ENCODE data around the gene SPSB1. TPM values are rescaled to one million over a fixed set of nuclear protein-coding genes. Genes with fewer than 3 reads are reported as not detected.

SPSB1 gene
- total and polyA plus RNA-seq, 2 of the 4 experiments (the other 2 are of a cell fraction): 16.7 to 19.8 TPM

DNA sequence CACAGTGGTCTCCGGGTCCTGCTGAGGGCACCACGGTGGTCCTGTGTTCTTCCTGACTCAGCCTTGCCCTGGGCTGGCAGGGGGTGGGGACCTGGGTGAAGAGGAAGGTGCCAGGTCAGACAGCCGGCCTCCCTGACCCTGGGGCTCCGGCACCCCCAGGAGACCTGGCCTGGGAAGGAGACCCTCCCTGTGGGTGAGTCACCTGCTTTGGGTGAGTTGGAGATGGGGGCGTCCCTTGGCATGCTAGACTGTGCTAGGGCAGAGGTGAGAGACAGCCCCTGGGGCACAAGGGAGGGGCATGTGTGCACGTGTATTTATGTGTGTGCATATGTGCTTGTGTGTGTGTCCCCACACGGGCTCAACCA is 23.4 kb downstream of the SPSB1 start:
- DNase-seq (no peak), ATAC-seq (ENCODE audit: low read depth) (no peak)
- H3K9ac ChIP-seq (ENCODE audit: low read depth, low read length): no peak overlapping the region
- H3K23ac ChIP-seq (ENCODE audit: low read depth, low read length): no peak overlapping the region
- H3K4me1 ChIP-seq (ENCODE audit: control insufficient read depth, insufficient read depth, low read length): peaks cover 43% of the 10 kb centered on the region
- H3K18ac ChIP-seq (ENCODE audit: low read depth, low read length): peak overlapping the region; percentile 20
- dilution Hi-C loops (cut with HindIII; ENCODE audit: low sequenced_read_pairs, unreplicated experiment): no loop called here
- H2BK15ac ChIP-seq (ENCODE audit: low read depth, low read length): 0 out of 3 replicates have a peak overlapping the region, but pooled peaks have one; percentile 7
- intact Hi-C loops (cut with micrococcal nuclease): no loop called here
- no peaks in the 10 kb centered on the region for H3K9me3 ChIP-seq (ENCODE audit: control insufficient read depth, insufficient read depth, low read length)
- BruUV-seq (replicated peaks): no TSS peak
- TF ChIP-seq POLR2A (IDR thresholded peaks at IDR 0.05; ENCODE audit: low read depth, low read length) (peak; percentile 42; the same call in 1 of the 2 replicates), MXI1 (IDR thresholded peaks at IDR 0.05; ENCODE audit: borderline replicate concordance, low read depth, low read length) (no peak)
- no peak overlapping the region for H4K8ac ChIP-seq (ENCODE audit: low read depth in 2 of 2, low read length in 2 of 2)
- H3K4me2 ChIP-seq (ENCODE audit: low read depth, low read length): peak overlapping the region; percentile 34; the same call in 1 of the 2 replicates
- H3K36me3 ChIP-seq (ENCODE audit: control insufficient read depth, insufficient read depth, low read length): no peaks in the 10 kb centered on the region; the same call in 1 of the 2 replicates
- peak overlapping the region; percentile 18; the same call in 1 of the 2 replicates for H4K5ac ChIP-seq (ENCODE audit: low read depth, low read length)
- H4K20me1 ChIP-seq (ENCODE audit: insufficient read depth, low read length): peaks cover 97% of the 10 kb centered on the region
- H3K27me3 ChIP-seq (ENCODE audit: control insufficient read depth, insufficient read depth, low read length): no peaks in the 10 kb centered on the region
- H3K4ac ChIP-seq (ENCODE audit: low read depth, low read length): peak overlapping the region; percentile 81
- H4K91ac ChIP-seq (ENCODE audit: insufficient read depth, low read depth, low read length): peak overlapping the region; percentile 62; the same call in 1 of the 2 replicates
- in situ Hi-C loops (cut with MboI; ENCODE audit: low sequenced_read_pairs): no loop called here
- ChIA-PET POLR2A (ENCODE audit: unreplicated experiment) (no interaction called here), CTCF (no interaction called here)
- H3K56ac ChIP-seq (ENCODE audit: extremely low read depth, insufficient read depth, low read length): no peak overlapping the region
- peak overlapping the region; percentile 76 for H2AK5ac ChIP-seq (ENCODE audit: low read depth, low read length)
- H3K4me3 ChIP-seq (ENCODE audit: insufficient read depth, low read depth, low read length): no peak overlapping the region
- peak overlapping the region; percentile 18 for H2AK9ac ChIP-seq (replicated peaks; ENCODE audit: low read depth, low read length, poor library complexity)
- H3K14ac ChIP-seq (replicated peaks; ENCODE audit: low read depth, low read length): peak overlapping the region; percentile 61; the same call in 1 of the 2 replicates
- peak overlapping the region; percentile 24 for H2AFZ ChIP-seq (replicated peaks; ENCODE audit: low read length, poor library complexity)
- WGBS, 2 experiments (ENCODE audit: extremely low coverage in 2 of 2, insufficient read length in 1 of 2): 74% methylated on average over 4 of the region's 7 CpGs; no CpG with 5 or more reads in 1 of the 2 experiments
- peak overlapping the region; percentile 19 for H3K27ac ChIP-seq (ENCODE audit: insufficient read depth, low read length)
- H2BK20ac ChIP-seq (ENCODE audit: low read depth, low read length): peak overlapping the region; percentile 34; the same call in 1 of the 2 replicates
- peak overlapping the region; percentile 82 for H2BK120ac ChIP-seq (ENCODE audit: low read depth, low read length)
- peak overlapping the region; percentile 57 for H2BK5ac ChIP-seq (ENCODE audit: low read depth, low read length, poor library complexity, severe bottlenecking)
- peaks cover 62% of the 10 kb centered on the region for H3K9me1 ChIP-seq (ENCODE audit: insufficient read depth, low read length)
- peaks cover 35 to 92% of the 10 kb centered on the region in 2 experiments for H3K79me1 ChIP-seq (ENCODE audit: low read depth in 1 of 2, low read length in 2 of 2)

Data from IMR-90 (cell line).